ENCODE measurements around the gene PCLO.
"Not testable (repeated sequence)": the region's sequence is repeated elsewhere in the genome, so short reads cannot be mapped to it uniquely, and the experiment has no call there.

PCLO gene

DNA sequence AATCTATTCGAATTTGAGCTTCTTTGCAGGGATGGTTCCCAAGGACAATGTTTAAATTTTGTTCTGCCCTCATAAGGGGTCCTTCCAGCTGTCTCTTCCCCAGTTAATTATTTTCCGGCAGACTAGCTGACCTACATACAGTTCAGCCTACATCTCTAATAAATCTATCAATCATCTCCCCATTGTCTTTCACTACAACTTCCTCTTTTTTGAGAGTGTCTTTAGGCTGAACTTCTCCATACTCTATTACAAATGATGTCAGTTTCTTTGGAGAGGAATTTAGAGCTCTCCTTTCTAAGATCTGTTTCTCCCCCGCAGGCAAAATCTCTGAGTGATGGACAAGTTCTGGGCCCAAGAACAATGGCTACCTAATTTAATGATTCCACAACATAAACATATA, 122.2 kb downstream of the PCLO start:
- DNase-seq (ENCODE audit: low read depth in 2 of 2): no peak

DNA sequence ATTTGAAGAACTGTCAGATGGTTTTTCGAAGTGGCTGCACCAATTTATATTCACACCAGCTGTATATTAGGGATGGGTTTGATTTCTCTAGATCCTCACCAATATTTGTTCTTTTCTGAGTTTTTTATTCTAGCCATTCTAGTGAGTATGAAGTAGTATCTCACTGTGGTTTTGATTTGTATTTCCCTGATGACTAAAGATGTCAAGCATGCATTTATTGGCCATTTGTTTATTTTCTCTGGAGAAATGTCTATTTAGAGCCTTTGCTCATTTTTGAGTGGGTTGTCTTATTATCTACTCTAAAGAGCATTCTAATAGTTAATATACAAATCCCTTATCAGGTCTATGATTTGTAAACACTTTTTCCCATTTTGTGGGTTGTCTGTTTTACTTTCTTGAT, 123.9 kb downstream of the PCLO start:
- no peak for DNase-seq (ENCODE audit: low read depth in 2 of 2)

DNA sequence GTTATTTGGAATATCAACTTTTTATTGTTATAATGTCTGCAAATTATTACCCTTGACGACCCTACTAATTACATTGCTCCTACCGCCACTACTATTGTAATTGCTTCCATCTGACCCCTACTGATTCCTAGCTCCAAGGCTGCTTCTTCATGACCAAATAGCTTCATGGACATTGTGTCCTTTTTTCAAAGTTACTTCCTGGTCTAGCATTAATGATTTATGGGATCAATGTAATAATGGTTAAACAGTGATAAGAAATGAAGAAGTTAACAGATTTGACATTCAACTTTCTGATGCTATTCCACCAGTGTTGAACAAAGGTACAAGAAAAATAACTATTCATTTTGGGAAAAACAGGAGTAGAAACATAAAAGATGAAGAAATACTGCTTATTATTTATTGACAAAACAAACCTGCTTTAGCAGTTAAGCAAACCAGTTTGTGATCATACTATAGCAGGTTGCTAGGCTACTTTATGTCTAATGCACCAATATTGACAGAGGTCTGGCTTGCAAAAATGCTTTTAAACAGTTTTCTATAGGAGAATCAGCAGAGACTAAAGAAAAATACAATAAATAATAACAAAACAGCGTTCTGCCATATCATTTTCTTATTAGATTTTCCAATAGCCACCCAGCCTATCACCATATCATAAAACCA, 125.8 kb downstream of the PCLO start:
- DNase-seq (ENCODE audit: low read depth in 2 of 2): no peak

DNA sequence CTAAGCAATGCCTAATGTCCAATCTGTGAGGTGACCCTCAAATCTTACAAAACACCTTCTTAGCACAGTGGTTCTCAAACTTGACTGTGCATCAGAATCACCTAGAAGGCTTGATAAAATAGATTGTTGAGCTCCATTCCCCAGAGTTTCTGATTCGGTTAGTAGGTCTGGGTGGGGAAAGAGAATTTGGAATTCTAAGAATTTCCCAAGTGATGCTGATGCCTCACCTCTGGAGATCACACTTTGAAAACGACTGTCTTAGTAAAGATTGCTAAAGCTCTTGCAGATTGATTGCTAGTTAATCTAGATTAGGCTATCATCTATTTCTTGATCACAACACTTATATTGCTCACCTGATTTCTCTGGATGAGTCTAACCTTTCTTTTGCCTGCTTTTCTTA, 126.6 kb downstream of the PCLO start:
- DNase-seq (ENCODE audit: low read depth in 2 of 2): no peak

DNA sequence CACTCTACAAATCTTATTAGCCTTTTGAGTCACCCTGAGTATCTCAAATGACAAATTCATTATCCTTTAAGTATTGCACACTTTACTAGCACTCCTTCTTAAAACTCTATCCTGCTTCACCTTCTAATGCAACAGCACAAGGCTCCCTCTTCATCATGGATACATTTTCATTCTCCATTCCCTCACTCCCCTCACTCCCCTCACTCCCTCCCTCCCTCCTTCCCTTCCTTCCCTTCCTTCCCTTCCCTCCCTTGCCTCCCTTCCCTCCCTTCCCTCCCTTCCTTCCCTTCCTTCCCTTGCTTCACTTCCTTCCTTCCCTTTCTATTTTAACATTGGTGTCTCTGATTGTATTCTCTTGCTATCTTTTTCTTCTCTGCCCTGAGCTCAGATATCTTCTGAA, 130.5 kb downstream of the PCLO start:
- no peak for DNase-seq (ENCODE audit: low read depth in 2 of 2)

DNA sequence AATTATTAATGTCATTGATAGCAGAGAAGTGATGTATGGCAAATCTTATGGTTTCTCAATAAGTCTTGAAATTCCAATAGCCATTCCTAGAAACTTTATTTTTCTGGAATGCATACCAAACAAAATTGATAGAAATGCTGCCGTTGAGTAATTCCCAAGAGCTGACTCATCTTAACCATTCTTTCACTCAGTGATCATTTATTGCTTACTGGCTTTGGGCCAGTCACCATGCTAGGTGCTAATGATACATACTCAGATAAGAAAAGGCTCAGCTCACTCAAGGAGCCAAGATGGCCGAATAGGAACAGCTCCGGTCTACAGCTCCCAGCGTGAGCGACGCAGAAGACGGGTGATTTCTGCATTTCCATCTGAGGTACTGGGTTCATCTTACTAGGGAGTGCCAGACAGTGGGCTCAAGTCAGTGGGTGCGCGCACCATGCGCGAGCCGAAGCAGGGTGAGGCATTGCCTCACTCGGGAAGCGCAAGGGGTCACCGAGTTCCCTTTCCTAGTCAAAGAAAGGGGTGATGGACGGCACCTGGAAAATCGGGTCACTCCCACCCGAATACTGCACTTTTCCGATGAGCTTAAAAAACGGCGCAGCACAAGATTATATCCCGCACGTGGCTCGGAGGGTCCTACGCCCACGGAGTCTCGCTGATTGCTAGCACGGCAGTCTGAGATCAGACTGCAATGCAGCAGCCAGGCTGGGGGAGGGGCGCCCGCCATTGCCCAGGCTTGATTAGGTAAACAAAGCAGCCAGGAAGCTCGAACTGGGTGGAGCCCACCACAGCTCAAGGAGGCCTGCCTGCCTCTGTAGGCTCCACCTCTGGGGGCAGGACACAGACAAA, 138.6 kb downstream of the PCLO start:
- DNase-seq (ENCODE audit: low read depth in 2 of 2): not testable (repeated sequence)

DNA sequence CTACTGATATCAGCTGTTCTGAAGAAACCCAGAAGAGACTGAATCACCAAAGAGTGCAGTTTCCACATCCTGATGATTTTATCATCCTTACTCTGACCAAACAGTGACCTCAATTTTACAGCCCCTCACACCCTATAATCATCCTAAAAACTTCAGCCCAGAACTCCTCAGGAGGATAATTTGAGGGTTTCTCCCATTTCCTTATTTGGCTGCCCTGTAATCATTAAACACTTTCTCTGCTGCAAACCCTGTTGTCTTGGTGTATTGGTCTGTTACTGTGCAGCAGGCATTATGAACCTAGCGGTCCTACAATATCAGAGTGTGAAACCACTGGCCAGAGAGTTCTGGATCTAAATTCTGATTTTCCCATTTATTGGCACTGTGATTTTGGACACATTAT, 141.7 kb downstream of the PCLO start:
- no peak for DNase-seq (ENCODE audit: low read depth in 2 of 2)

DNA sequence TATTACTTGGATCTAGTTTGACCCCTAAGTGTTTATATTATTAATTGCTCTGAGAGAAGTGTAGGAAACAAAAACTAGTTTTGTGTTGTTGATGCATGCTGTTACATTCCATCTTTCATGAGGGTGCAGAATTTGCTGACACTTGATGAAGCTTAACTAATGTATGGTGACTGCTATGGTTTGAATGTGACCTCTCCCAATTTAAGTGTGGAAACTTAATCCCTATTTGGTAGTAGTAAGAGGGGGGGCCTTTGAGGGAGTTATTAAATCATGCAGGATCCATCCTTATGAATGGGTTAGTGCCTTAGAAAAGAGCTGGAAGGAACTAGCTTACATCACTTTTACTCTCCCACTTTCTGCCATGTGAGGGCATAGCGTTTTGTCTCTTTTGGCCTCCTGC, 142.5 kb downstream of the PCLO start:
- no peak for DNase-seq (ENCODE audit: low read depth in 2 of 2)

- no peak for DNase-seq (ENCODE audit: low read depth in 2 of 2)
Observed at GRCh38 chr7:83015916-83016315, 146.8 kb downstream of the PCLO start.

- no peak for DNase-seq (ENCODE audit: low read depth in 2 of 2)
Observed at GRCh38 chr7:83014546-83014945, 148.1 kb downstream of the PCLO start.

DNA sequence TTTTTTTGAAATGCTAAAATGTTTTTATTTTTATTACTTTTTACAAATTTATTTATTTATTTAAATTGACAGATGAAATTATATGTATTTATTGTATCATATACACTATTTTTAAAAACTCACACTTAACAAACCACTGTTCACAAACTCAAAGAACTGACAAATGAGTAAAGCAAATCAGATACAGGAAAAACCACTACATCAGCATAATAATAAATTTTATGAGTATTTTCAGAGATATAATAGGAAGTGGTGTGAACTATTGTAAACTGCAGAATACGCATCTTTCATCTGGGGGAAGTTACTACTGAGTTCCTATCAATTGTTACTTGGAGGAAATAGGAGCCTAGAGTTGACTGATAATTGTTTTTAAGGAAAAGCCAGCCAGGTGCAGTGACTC, 150.7 kb downstream of the PCLO start:
- no peak for DNase-seq (ENCODE audit: low read depth in 2 of 2)

- DNase-seq (ENCODE audit: low read depth in 2 of 2): no peak
Observed at GRCh38 chr7:83005410-83005809, 157.3 kb downstream of the PCLO start.

DNA sequence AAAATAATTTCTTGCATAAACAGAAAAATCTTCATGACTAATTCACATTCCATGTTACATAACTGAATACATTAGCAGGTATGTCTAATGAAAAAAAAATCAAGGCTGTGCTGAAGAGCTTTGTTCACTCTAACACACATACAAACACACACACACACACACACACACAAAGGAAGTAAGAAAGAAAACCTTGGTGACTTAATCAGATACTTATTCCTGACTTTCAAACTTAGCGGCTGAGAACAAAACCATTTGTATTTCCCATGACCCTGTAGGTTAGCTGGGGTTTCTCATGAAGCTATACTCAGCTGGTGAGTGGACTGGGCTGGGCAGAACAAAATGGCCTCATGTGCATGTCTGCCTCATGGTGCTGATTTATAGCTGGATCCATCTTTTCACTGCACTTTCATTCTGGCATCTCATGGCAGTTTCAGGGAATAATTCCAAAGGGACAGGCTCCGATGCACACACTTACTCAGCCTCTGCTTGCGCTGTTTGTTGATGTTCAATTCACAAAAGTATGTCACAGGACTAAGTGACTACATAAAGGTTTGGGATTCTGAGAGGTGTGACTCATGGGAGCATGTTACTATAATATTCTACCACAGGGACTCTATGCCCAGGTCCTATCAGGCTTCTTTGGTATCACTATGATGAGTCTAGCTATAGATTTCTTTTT, 161.2 kb downstream of the PCLO start:
- no peak for DNase-seq (ENCODE audit: low read depth in 2 of 2)

- DNase-seq (ENCODE audit: low read depth in 2 of 2): no peak
Observed at GRCh38 chr7:82998436-82998835, 164.2 kb downstream of the PCLO start.

GRCh38 chr7:82985144-82985802, 177.4 kb downstream of the PCLO start:
- DNase-seq (ENCODE audit: low read depth in 2 of 2): no peak

DNA sequence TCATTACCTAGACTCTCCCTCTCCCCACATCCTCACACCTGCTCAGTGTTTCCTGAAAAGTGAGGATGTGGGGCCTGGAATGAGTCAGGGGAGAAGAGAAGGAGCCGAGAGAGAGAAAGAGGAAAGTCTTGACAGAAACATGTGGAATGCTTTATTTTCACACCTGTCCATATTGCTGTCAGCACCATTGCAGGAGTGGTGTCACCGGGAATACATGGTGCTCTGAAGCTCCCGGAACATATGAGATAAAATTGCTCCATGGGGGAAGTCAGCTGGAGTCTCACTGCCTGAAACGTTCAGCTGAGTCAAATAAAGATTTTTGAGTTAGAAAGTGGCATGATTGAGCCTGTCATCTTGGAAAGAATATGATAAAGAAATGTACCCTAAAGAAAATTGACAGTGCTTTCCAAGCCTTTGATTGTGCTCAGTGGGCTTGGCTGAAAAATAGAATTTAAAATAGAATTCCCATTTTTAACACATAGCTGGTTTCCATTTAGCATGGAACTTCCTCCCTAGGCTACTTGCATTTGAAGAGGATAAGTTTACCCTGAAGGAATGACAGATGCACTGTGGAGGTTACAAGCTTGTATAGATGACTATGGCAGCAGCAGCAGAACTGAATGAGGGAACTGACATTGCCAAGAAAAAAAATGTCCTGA, 182.4 kb downstream of the PCLO start:
- DNase-seq (ENCODE audit: low read depth in 2 of 2): no peak

GRCh38 chr7:82975811-82976468, 186.7 kb downstream of the PCLO start:
- no peak for DNase-seq (ENCODE audit: low read depth in 2 of 2)

DNA sequence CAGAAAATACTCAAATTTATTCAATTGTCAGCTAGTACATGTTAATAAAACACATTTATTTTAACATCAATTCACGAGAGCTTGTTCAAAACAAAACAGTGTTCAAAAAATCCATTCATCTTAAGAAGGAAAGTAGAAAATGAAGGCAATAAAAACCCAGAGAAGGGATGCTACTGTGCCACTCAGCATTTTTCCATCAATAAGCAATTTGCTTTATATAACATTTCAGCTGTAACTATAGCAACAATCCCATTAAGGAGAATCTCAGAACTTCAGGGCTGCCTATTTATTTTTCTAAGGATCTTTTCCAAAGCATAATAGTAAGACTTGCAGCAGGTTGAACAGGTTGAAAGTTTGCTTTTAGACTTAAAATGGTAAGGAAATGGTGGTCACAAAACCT, 190.5 kb downstream of the PCLO start:
- DNase-seq (ENCODE audit: low read depth in 2 of 2): no peak

DNA sequence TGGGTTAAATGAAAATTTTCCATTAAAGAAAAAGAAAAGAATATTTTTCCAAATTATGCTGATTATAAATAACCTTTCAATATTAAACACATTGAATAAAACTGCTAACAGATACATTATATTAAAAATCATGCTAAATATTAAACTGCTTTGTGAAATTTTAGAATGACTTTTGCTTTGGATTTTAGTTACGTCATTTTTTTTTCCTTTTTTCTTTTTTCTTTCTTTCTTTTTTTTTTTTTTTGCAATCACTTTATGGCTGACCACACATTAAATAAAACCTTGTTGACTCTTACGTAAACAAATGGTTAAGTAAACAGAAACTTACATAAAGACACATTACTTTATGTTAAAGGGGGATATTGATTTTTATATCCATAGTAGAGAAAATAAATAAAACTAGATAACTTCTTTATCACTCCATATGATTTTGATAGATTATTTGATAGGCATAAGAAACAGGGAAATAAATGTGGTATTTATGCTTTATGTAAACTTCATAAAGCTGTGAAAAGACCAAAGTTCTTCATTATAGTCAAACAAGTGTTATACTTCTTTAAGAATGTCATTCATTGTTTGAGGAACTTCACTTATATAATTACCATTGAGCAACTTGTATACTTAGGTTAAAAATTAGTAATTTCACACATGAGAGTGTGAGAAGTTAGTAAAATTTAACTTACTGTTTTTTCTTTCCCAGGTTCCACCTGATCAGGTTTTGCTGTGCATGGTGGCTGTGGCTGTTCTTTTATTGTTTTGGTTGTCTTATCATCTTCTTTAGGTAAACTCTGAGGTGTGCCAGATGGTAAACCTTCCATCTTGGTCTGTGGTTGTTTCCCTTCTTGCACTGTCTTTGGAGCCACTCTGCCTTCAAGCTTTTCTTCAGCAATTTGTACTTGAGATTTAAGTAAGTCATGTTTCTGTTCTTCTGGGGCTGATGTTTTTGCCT, 197.3 kb downstream of the PCLO start:
- DNase-seq (ENCODE audit: low read depth in 2 of 2): no peak

Data from stimulated activated CD8-positive, alpha-beta memory T cell treated with anti-CD3 and anti-CD28 coated beads, Interleukin-2, amount 100 ng/mL, for 1 hour (primary cell).